Breast epithelium (tissue), 4 donors: ENCODE measurements around the gene NFIB. TPM values are rescaled to one million over a fixed set of nuclear protein-coding genes. Genes with fewer than 3 reads are reported as not detected.

ENCODE experiments used
- DNase-seq, 2 donors: peaks; one replicate each; pipeline ENCODE4 v3.0.0-alpha.2; 2019; ENCODE audit warnings: low spot score in 2 of 2
- H3K27ac ChIP-seq, 2 donors: fragments of 200-600 bp; sonication (generic) in 1 of 2; one replicate each; pipeline ENCODE4 v1.5.1; 2016 to 2019; ENCODE audit warnings: mild to moderate bottlenecking in 1 of 2
- H3K27me3 ChIP-seq, 2 donors: fragments of 200-600 bp; sonication (generic) in 1 of 2; one replicate each; pipeline versions ENCODE4 v1.5.1 to v1.6.0; 2017 to 2019; ENCODE audit warnings: control low read depth in 1 of 2, mild to moderate bottlenecking in 1 of 2
- H3K36me3 ChIP-seq: fragments of 200-600 bp; one replicate; pipeline ENCODE4 v1.5.1; 2019
- H3K4me1 ChIP-seq, 2 donors: fragments of 200-600 bp; sonication (generic); one replicate each; pipeline ENCODE4 v1.5.1; 2016 to 2019; ENCODE audit warnings: control low read depth in 1 of 2
- H3K4me3 ChIP-seq, 3 donors: fragments of 200-600 bp; sonication (generic); 1 replicate in 2 of 3; 2 replicates in 1 of 3; pipeline ENCODE4 v1.5.1; 2016 to 2019; ENCODE audit warnings: mild to moderate bottlenecking in 3 of 3, moderate library complexity in 2 of 3
- H3K9me3 ChIP-seq, 2 donors: fragments of 200-600 bp; sonication (generic) in 1 of 2; one replicate each; pipeline ENCODE4 v1.5.1; 2016 to 2019; ENCODE audit warnings: control low read depth in 1 of 2
- CTCF ChIP-seq, 3 donors: fragments of 450-650 bp; IDR thresholded peaks; one replicate each; pipeline ENCODE4 v1.5.1; 2016 to 2017; ENCODE audit warnings: antibody characterized with exemption in 3 of 3, mild to moderate bottlenecking in 3 of 3, moderate library complexity in 3 of 3
- POLR2A ChIP-seq: fragments of 450-650 bp; IDR thresholded peaks from one replicate; pipeline ENCODE4 v1.6.1; 2016; ENCODE audit warnings: antibody characterized with exemption, mild to moderate bottlenecking, moderate library complexity
- POLR2AphosphoS5 ChIP-seq, 3 donors: sonication (generic); formaldehyde crosslinking; IDR thresholded peaks; one replicate each; pipeline ENCODE4 v1.6.1; 2017; ENCODE audit warnings: antibody characterized with exemption in 3 of 3
- intact Hi-C: fragments of 100-400 bp; cut with DNase I; formaldehyde crosslinking; loops from one replicate; pipeline ENCODE4 v1.15.1; 2023; ENCODE audit warnings: low total_unique reads
- total RNA-seq, 3 donors: library from RNA; depleted of rRNA; stranded (reverse); fragments of >200 nt; gene quantifications; one replicate each; pipeline ENCODE4 v1.1.0, GENCODE V29; 2016

NFIB gene
- total RNA-seq, 3 donors from 2014 or later = 95.2 to 237 (median 105) TPM

GRCh38 chr9:14301583-14302021 is 12.3 kb downstream of the NFIB start:
- Histone ChIP-seq H3K27me3 (no peaks in the 10 kb centered on the region), H3K27ac (peak overlapping the region in 1 of 2 donors; percentile 55), H3K36me3 (no peaks in the 10 kb centered on the region), H3K4me3 (peak overlapping the region in 1 of 3 donors; percentile 10), H3K4me1 (peaks cover 0 to 8% of the 10 kb centered on the region in 2 donors), H3K9me3 (no peaks in the 10 kb centered on the region)
- TF ChIP-seq POLR2A = no peak
- intact Hi-C loops = no loop called here
- DNase-seq = no peak

- DNase-seq = no peak
- Histone ChIP-seq H3K27me3 (no peaks in the 10 kb centered on the region), H3K9me3 (no peaks in the 10 kb centered on the region), H3K36me3 (peaks cover 1% of the 10 kb centered on the region), H3K4me3 (peak overlapping the region in 2 of 3 donors; percentile 28 to 42), H3K27ac (peak overlapping the region; percentile 19 to 55), H3K4me1 (peaks cover 0 to 8% of the 10 kb centered on the region in 2 donors)
- TF ChIP-seq POLR2AphosphoS5 (IDR thresholded peaks at IDR 0.05) (no peak), POLR2A (no peak), CTCF (IDR thresholded peaks at IDR 0.05) (no peak)
- intact Hi-C loops = no loop called here
Measured at GRCh38 chr9:14301006-14301405, 12.9 kb downstream of the NFIB start.

GRCh38 chr9:14300588-14300987 is 13.4 kb downstream of the NFIB start:
- DNase-seq = no peak
- TF ChIP-seq CTCF (IDR thresholded peaks at IDR 0.05) = no peak
- TF ChIP-seq POLR2A = no peak
- TF ChIP-seq POLR2AphosphoS5 (IDR thresholded peaks at IDR 0.05) = no peak
- Histone ChIP-seq H3K27ac (peak overlapping the region; percentile 22 to 55), H3K36me3 (peaks cover 3% of the 10 kb centered on the region), H3K27me3 (no peaks in the 10 kb centered on the region), H3K4me1 (peaks cover 0 to 8% of the 10 kb centered on the region in 2 donors), H3K9me3 (no peaks in the 10 kb centered on the region), H3K4me3 (peak overlapping the region in 2 of 3 donors; percentile 28 to 42)
- intact Hi-C loops = no loop called here

- intact Hi-C loops = no loop called here
Measured at GRCh38 chr9:14300040-14300439, 13.9 kb downstream of the NFIB start.

GRCh38 chr9:14298601-14299022 is 15.3 kb downstream of the NFIB start:
- Histone ChIP-seq H3K36me3 (peaks cover 3% of the 10 kb centered on the region), H3K9me3 (no peaks in the 10 kb centered on the region), H3K4me1 (no peaks in the 10 kb centered on the region), H3K27me3 (no peaks in the 10 kb centered on the region), H3K4me3 (peak overlapping the region in 2 of 3 donors; percentile 7 to 11), H3K27ac (peak overlapping the region; percentile 33 to 55)
- no peak for DNase-seq
- peak in 2 of 3 donors; percentile 17 to 50 for TF ChIP-seq POLR2AphosphoS5 (IDR thresholded peaks at IDR 0.05)
- no peak for TF ChIP-seq POLR2A
- intact Hi-C loops = no loop called here

More at GRCh38 chr9:14300040-14300439, 13.9 kb downstream of the NFIB start:
- H3K27me3 ChIP-seq = no peaks in the 10 kb centered on the region
- no peaks in the 10 kb centered on the region for H3K9me3 ChIP-seq
- peaks cover 3% of the 10 kb centered on the region for H3K36me3 ChIP-seq
- peaks cover 0 to 8% of the 10 kb centered on the region in 2 donors for H3K4me1 ChIP-seq
- H3K27ac ChIP-seq = peak overlapping the region; percentile 22 to 55
- TF ChIP-seq POLR2AphosphoS5 (IDR thresholded peaks at IDR 0.05) (no peak), POLR2A (no peak), CTCF (IDR thresholded peaks at IDR 0.05) (no peak)
- no peak for DNase-seq
- peak overlapping the region in 2 of 3 donors; percentile 28 to 42 for H3K4me3 ChIP-seq

GRCh38 chr9:14296495-14297113 is 17.3 kb downstream of the NFIB start:
- Histone ChIP-seq H3K9me3 (no peaks in the 10 kb centered on the region), H3K4me1 (no peaks in the 10 kb centered on the region), H3K27ac (peak overlapping the region in 1 of 2 donors; percentile 54), H3K4me3 (no peak overlapping the region), H3K27me3 (no peaks in the 10 kb centered on the region), H3K36me3 (peaks cover 3% of the 10 kb centered on the region)
- intact Hi-C loops = no loop called here
- DNase-seq = no peak
- TF ChIP-seq POLR2A (no peak), POLR2AphosphoS5 (IDR thresholded peaks at IDR 0.05) (no peak), CTCF (IDR thresholded peaks at IDR 0.05) (no peak)
